Midbrain (tissue), 1 donor: ENCODE results near the gene SLC25A2.
"Not testable (repeated sequence)": the region's sequence is repeated elsewhere in the genome, so short reads cannot be mapped to it uniquely, and the experiment has no call there.

Experiments used
- DNase-seq: peaks from one replicate; lab custom pipeline; 2025; lab: John Stamatoyannopoulos, UW

SLC25A2 gene

GRCh38 chr5:141303756-141304155 is at the start of gene SLC25A2:
Gene SLC25A2 (minus strand): TSS chr5:141304049. CDS start chr5:141303865, 184 bp downstream.
- DNase-seq: no peak

GRCh38 chr5:141351591-141351990 is 47.7 kb upstream of the SLC25A2 start:
- DNase-seq: no peak

GRCh38 chr5:141349917-141350619 is 46.2 kb upstream of the SLC25A2 start, which contains the start of gene PCDHGB1:
Gene PCDHGB1 (plus strand): TSS chr5:141350099. CDS start chr5:141350261, 162 bp downstream.
- DNase-seq: peak; percentile 9

GRCh38 chr5:141346017-141346416 is 42.2 kb upstream of the SLC25A2 start:
- DNase-seq: not testable (repeated sequence)

GRCh38 chr5:141345327-141345726 is 41.5 kb upstream of the SLC25A2 start:
- DNase-seq: no peak

GRCh38 chr5:141343953-141344463 is 40.2 kb upstream of the SLC25A2 start:
- no peak for DNase-seq

GRCh38 chr5:141343242-141343952 is 39.5 kb upstream of the SLC25A2 start, which contains the start of gene PCDHGA3:
Gene PCDHGA3 (plus strand): TSS chr5:141343829. CDS start chr5:141344034, 205 bp downstream.
- no peak for DNase-seq

GRCh38 chr5:141342773-141343172 is 38.9 kb upstream of the SLC25A2 start:
- no peak for DNase-seq

- DNase-seq: not testable (repeated sequence)
Observed at GRCh38 chr5:141340781-141341354, 37.0 kb upstream of the SLC25A2 start.

- DNase-seq: no peak
Observed at GRCh38 chr5:141338538-141339306, 34.9 kb upstream of the SLC25A2 start, which contains the start of gene PCDHGA2. Gene PCDHGA2 (plus strand): TSS chr5:141338760.

- DNase-seq: not testable (repeated sequence)
Observed at GRCh38 chr5:141332571-141332970, 28.7 kb upstream of the SLC25A2 start.

- DNase-seq: no peak
Observed at GRCh38 chr5:141330299-141331080, 26.6 kb upstream of the SLC25A2 start, which contains the start of gene PCDHGA1. Gene PCDHGA1 (plus strand): TSS chr5:141330514.

- DNase-seq: no peak
Observed at GRCh38 chr5:141328231-141328630, 24.4 kb upstream of the SLC25A2 start.

- DNase-seq: peak; percentile 64
Observed at GRCh38 chr5:141326088-141326854, 22.4 kb upstream of the SLC25A2 start.

- DNase-seq: no peak
Observed at GRCh38 chr5:141322261-141322660, 18.4 kb upstream of the SLC25A2 start.

- DNase-seq: peak; percentile 93
Observed at GRCh38 chr5:141320225-141321169, 16.6 kb upstream of the SLC25A2 start, which contains the start of gene TAF7. Gene TAF7 (minus strand): TSS chr5:141320784. CDS start chr5:141320044, 740 bp downstream.

GRCh38 chr5:141319699-141320098 is 15.8 kb upstream of the SLC25A2 start:
- DNase-seq: no peak

- no peak for DNase-seq
Observed at GRCh38 chr5:141319202-141319601, 15.4 kb upstream of the SLC25A2 start.

GRCh38 chr5:141316963-141317362 is 13.1 kb upstream of the SLC25A2 start:
- DNase-seq: not testable (repeated sequence)
